IMR-90 (cell line): Measurements from ENCODE around the gene P2RY2. TPM values are rescaled to one million over a fixed set of nuclear protein-coding genes. Genes with fewer than 3 reads are reported as not detected.

Experiments used
- ATAC-seq: fragments of 200-7000 bp; cut with Tn5 transposase; 2 replicates; pipeline ENCODE4 v1.9.1; 2020; ENCODE audit warnings: low read depth, mild to moderate bottlenecking, moderate library complexity
- BruUV-seq: library from RNA; stranded (reverse); fragments of 400-500 nt; replicated peaks from 2 replicates; lab custom pipeline; 2021; lab: Mats Ljungman, UMichigan
- CTCF ChIA-PET: fragments of 300-600 bp; formaldehyde crosslinking; extraction: SDS; loops from one replicate; lab custom pipeline; 2021; ENCODE audit warnings: antibody characterized with exemption; lab: Yijun Ruan, JAX
- POLR2A ChIA-PET: fragments of 300-600 bp; sonication (Branson Sonifier 250); formaldehyde crosslinking; loops from one replicate; lab custom pipeline; 2022; ENCODE audit warnings: antibody characterized with exemption; ENCODE audit not compliant: unreplicated experiment; lab: Charles Lee
- DNase-seq: peaks from one replicate; pipeline ENCODE4 v3.0.0; 2013
- H2AFZ ChIP-seq: replicated peaks from 2 replicates; pipeline ENCODE3; 2013; ENCODE audit warnings: low read length, mild to moderate bottlenecking; ENCODE audit not compliant: poor library complexity
- H2AK5ac ChIP-seq: 2 replicates; pipeline ENCODE4 v1.6.1; 2013; ENCODE audit warnings: low read depth, low read length, inconsistent platforms
- H2AK9ac ChIP-seq: replicated peaks from 2 replicates; pipeline ENCODE3; 2013; ENCODE audit warnings: mild to moderate bottlenecking, low read depth, low read length, moderate library complexity; ENCODE audit not compliant: poor library complexity
- H2BK120ac ChIP-seq: 2 replicates; pipeline ENCODE4 v1.6.1; 2013; ENCODE audit warnings: low read depth, low read length, inconsistent platforms
- H2BK15ac ChIP-seq: 3 replicates; pipeline ENCODE4 v1.6.1; 2013; ENCODE audit warnings: low read depth, low read length, inconsistent platforms
- H2BK20ac ChIP-seq: 2 replicates; pipeline ENCODE4 v1.6.1; 2013; ENCODE audit warnings: low read depth, mild to moderate bottlenecking, inconsistent platforms, low read length, moderate library complexity
- H2BK5ac ChIP-seq: 2 replicates; pipeline ENCODE4 v1.6.1; 2013; ENCODE audit warnings: mild to moderate bottlenecking, low read depth, low read length, inconsistent platforms; ENCODE audit not compliant: poor library complexity, severe bottlenecking
- H3K14ac ChIP-seq: replicated peaks from 2 replicates; pipeline ENCODE4 v1.6.1; 2013; ENCODE audit warnings: low read depth, low read length, inconsistent platforms
- H3K18ac ChIP-seq: 2 replicates; pipeline ENCODE4 v1.6.1; 2013; ENCODE audit warnings: low read depth, low read length, control low read depth
- H3K23ac ChIP-seq: 2 replicates; pipeline ENCODE4 v1.6.1; 2013; ENCODE audit warnings: low read depth, low read length, inconsistent platforms
- H3K27ac ChIP-seq: 2 replicates; pipeline ENCODE4 v1.5.1; 2013; ENCODE audit warnings: mild to moderate bottlenecking, control low read depth, low read length; ENCODE audit not compliant: insufficient read depth
- H3K27me3 ChIP-seq: 2 replicates; pipeline ENCODE4 v1.6.1; 2013; ENCODE audit warnings: low read length; ENCODE audit not compliant: control insufficient read depth, insufficient read depth
- H3K36me3 ChIP-seq: 2 replicates; pipeline ENCODE4 v1.6.1; 2013; ENCODE audit warnings: low read length, mixed read lengths; ENCODE audit not compliant: control insufficient read depth, insufficient read depth
- H3K4ac ChIP-seq: 2 replicates; pipeline ENCODE4 v1.6.1; 2013; ENCODE audit warnings: low read depth, low read length, inconsistent platforms
- H3K4me1 ChIP-seq: 2 replicates; pipeline ENCODE4 v1.6.1; 2013; ENCODE audit warnings: low read length, mixed read lengths; ENCODE audit not compliant: control insufficient read depth, insufficient read depth
- H3K4me2 ChIP-seq: 2 replicates; pipeline ENCODE4 v1.6.1; 2013; ENCODE audit warnings: low read depth, mild to moderate bottlenecking, control low read depth, low read length, moderate library complexity
- H3K4me3 ChIP-seq: 2 replicates; pipeline ENCODE4 v1.5.1; 2013; ENCODE audit warnings: low read depth, mild to moderate bottlenecking, control low read depth, low read length, moderate library complexity; ENCODE audit not compliant: insufficient read depth
- H3K56ac ChIP-seq: 2 replicates; pipeline ENCODE4 v1.6.1; 2013; ENCODE audit warnings: low read length, inconsistent platforms; ENCODE audit not compliant: insufficient read depth; ENCODE audit errors: extremely low read depth
- H3K79me1 ChIP-seq, 2 experiments: 2 replicates each; pipeline ENCODE4 v1.6.1; 2013; ENCODE audit warnings: low read length in 2 of 2, inconsistent platforms in 1 of 2, low read depth in 1 of 2
- H3K9ac ChIP-seq: 2 replicates; pipeline ENCODE4 v1.6.1; 2013; ENCODE audit warnings: low read depth, low read length, control low read depth
- H3K9me1 ChIP-seq: 2 replicates; pipeline ENCODE4 v1.6.1; 2013; ENCODE audit warnings: low read length, inconsistent platforms; ENCODE audit not compliant: insufficient read depth
- H3K9me3 ChIP-seq: 2 replicates; pipeline ENCODE4 v1.6.1; 2013; ENCODE audit warnings: low read length; ENCODE audit not compliant: control insufficient read depth, insufficient read depth
- H4K20me1 ChIP-seq: 2 replicates; pipeline ENCODE4 v1.6.1; 2013; ENCODE audit warnings: low read length, inconsistent platforms; ENCODE audit not compliant: insufficient read depth
- H4K5ac ChIP-seq: 2 replicates; pipeline ENCODE4 v1.6.1; 2013; ENCODE audit warnings: mild to moderate bottlenecking, low read depth, low read length, control low read depth
- H4K8ac ChIP-seq, 2 experiments: 2 replicates each; pipeline ENCODE4 v1.6.1; 2013; ENCODE audit warnings: low read depth in 2 of 2, low read length in 2 of 2, control low read depth in 1 of 2, inconsistent platforms in 1 of 2
- H4K91ac ChIP-seq: 2 replicates; pipeline ENCODE4 v1.6.1; 2013; ENCODE audit warnings: low read depth, low read length, inconsistent platforms; ENCODE audit not compliant: insufficient read depth
- BHLHE40 ChIP-seq: fragments of 150-350 bp; IDR thresholded peaks from 2 replicates; pipeline ENCODE4 v1.6.1; 2016; ENCODE audit warnings: mild to moderate bottlenecking, low read depth, low read length
- CEBPB ChIP-seq: IDR thresholded peaks from 2 replicates; pipeline ENCODE4 v1.6.1; 2012; ENCODE audit warnings: low read depth, low read length, improper control_type of control experiment
- CHD1 ChIP-seq: IDR thresholded peaks from 2 replicates; pipeline ENCODE4 v1.6.1; 2012; ENCODE audit warnings: low read depth, low read length, improper control_type of control experiment
- ELK1 ChIP-seq: fragments of 150-350 bp; IDR thresholded peaks from 2 replicates; pipeline ENCODE4 v1.6.1; 2016; ENCODE audit warnings: low read depth, mild to moderate bottlenecking, low read length, moderate library complexity, borderline replicate concordance
- MAZ ChIP-seq: IDR thresholded peaks from 2 replicates; pipeline ENCODE4 v1.6.1; 2012; ENCODE audit warnings: low read depth, mild to moderate bottlenecking, low read length, improper control_type of control experiment, moderate library complexity, borderline replicate concordance
- MXI1 ChIP-seq: IDR thresholded peaks from 2 replicates; pipeline ENCODE4 v1.6.1; 2012; ENCODE audit warnings: low read depth, mild to moderate bottlenecking, low read length, moderate library complexity, borderline replicate concordance
- POLR2A ChIP-seq: IDR thresholded peaks from 2 replicates; pipeline ENCODE4 v1.6.1; 2012; ENCODE audit warnings: mild to moderate bottlenecking, low read depth, low read length
- RAD21 ChIP-seq: IDR thresholded peaks from 2 replicates; pipeline ENCODE4 v1.6.1; 2012; ENCODE audit warnings: low read length, improper control_type of control experiment
- RCOR1 ChIP-seq: IDR thresholded peaks from 2 replicates; pipeline ENCODE4 v1.6.1; 2012; ENCODE audit warnings: mild to moderate bottlenecking, low read length, improper control_type of control experiment; ENCODE audit not compliant: insufficient replicate concordance
- RFX5 ChIP-seq: IDR thresholded peaks from 2 replicates; pipeline ENCODE4 v1.8.0; 2012; ENCODE audit warnings: low read depth, mild to moderate bottlenecking, low read length, moderate library complexity
- SMC3 ChIP-seq: fragments of 150-350 bp; IDR thresholded peaks from 2 replicates; pipeline ENCODE4 v1.6.1; 2016; ENCODE audit warnings: low read depth, mild to moderate bottlenecking, antibody characterized with exemption, low read length, moderate library complexity
- WGBS, 2 experiments: methylation state at CpG; one replicate each; pipeline versions ENCODE4 v1.1.5 to v1.1.7; 2013; ENCODE audit warnings: missing lambda C conversion rate in 2 of 2; ENCODE audit not compliant: insufficient read length in 1 of 2; ENCODE audit errors: extremely low coverage in 2 of 2; 5-methylcytosine and 5-hydroxymethylcytosine counted together
- dilution Hi-C: fragments of 300-500 bp; cut with HindIII; formaldehyde crosslinking; loops from one replicate; pipeline ENCODE4 v1.14.3; 2018; ENCODE audit warnings: low sequenced_read_pairs; ENCODE audit not compliant: unreplicated experiment
- in situ Hi-C: fragments of 300-500 bp; cut with MboI; formaldehyde crosslinking; loops from 3 replicates; pipeline ENCODE4 v1.14.3; 2019; ENCODE audit warnings: low sequenced_read_pairs, inconsistent platforms, mixed read lengths
- intact Hi-C: fragments of 100-400 bp; cut with micrococcal nuclease; formaldehyde crosslinking; loops from 2 replicates; pipeline ENCODE4 v1.10.0; 2022
- polyA plus RNA-seq, 3 experiments: library from polyadenylated mRNA; depleted of rRNA; stranded (reverse); fragments of >200 nt; gene quantifications; 2 replicates each; pipeline ENCODE4 v1.2.3, GENCODE V29; 2012; ENCODE audit warnings: low replicate concordance in 1 of 3
- total RNA-seq: library from RNA; depleted of rRNA; stranded (reverse); fragments of >200 nt; gene quantifications from 2 replicates; pipeline ENCODE4 v1.2.3, GENCODE V29; 2012
- TF ChIP-seq, protein P1 (sequence below): conservative IDR thresholded peaks from 2 replicates; pipeline ENCODE4 v1.5.1; 2012; ENCODE audit warnings: mild to moderate bottlenecking, low read depth, low read length, improper control_type of control experiment

Gene P2RY2
- total and polyA plus RNA-seq, 2 of the 4 experiments (the other 2 are of a cell fraction), result not detected

GRCh38 chr11:73239571-73240189, 21.6 kb downstream of the P2RY2 start:
- H2AK9ac ChIP-seq, result peak overlapping the region; percentile 7
- H3K56ac ChIP-seq, result no peak overlapping the region
- no TSS peak for BruUV-seq
- H3K27me3 ChIP-seq, result no peaks in the 10 kb centered on the region
- no peak overlapping the region for H2BK15ac ChIP-seq
- H3K18ac ChIP-seq, result no peak overlapping the region
- intact Hi-C loops (loop anchor here (1.0 kb wide), 1 partner anchor 408 kb away; no protein-coding TSS in a partner anchor), dilution Hi-C loops (no loop called here), in situ Hi-C loops (loop anchor here (5.0 kb wide), 1 partner anchor 412 kb away; no protein-coding TSS in a partner anchor)
- 83% methylated on average over 2 of the region's 7 CpGs; no CpG with 5 or more reads in 1 of the 2 experiments for WGBS, 2 experiments
- peak overlapping the region; percentile 51 to 65; a peak in 1 of 4 replicates for H4K8ac ChIP-seq
- peak overlapping the region; percentile 69; the same call in 1 of the 2 replicates for H3K4ac ChIP-seq
- ChIA-PET CTCF (no interaction called here), POLR2A (no interaction called here)
- no peak overlapping the region for H3K23ac ChIP-seq
- H4K5ac ChIP-seq, result peak overlapping the region; percentile 8; the same call in 1 of the 2 replicates
- peaks cover 14% of the 10 kb centered on the region for H3K4me1 ChIP-seq
- H2AK5ac ChIP-seq, result no peak overlapping the region
- no peak overlapping the region for H3K9ac ChIP-seq
- H3K4me2 ChIP-seq, result no peak overlapping the region
- no peaks in the 10 kb centered on the region for H4K20me1 ChIP-seq
- no peaks in the 10 kb centered on the region for H3K9me3 ChIP-seq
- H3K14ac ChIP-seq, result no peak overlapping the region
- no peak overlapping the region for H2BK20ac ChIP-seq
- H4K91ac ChIP-seq, result no peak overlapping the region
- peak overlapping the region; percentile 57; the same call in 1 of the 2 replicates for H2BK120ac ChIP-seq
- H3K4me3 ChIP-seq, result no peak overlapping the region
- H3K79me1 ChIP-seq, result no peaks in the 10 kb centered on the region
- no peak for ATAC-seq
- TF ChIP-seq RAD21 (no peak), CEBPB (no peak), BHLHE40 (no peak), CHD1 (no peak), RCOR1 (no peak), ELK1 (no peak), MXI1 (no peak), POLR2A (no peak), RFX5 (no peak), MAZ (no peak), SMC3 (no peak)
- TF ChIP-seq, protein P1, sequence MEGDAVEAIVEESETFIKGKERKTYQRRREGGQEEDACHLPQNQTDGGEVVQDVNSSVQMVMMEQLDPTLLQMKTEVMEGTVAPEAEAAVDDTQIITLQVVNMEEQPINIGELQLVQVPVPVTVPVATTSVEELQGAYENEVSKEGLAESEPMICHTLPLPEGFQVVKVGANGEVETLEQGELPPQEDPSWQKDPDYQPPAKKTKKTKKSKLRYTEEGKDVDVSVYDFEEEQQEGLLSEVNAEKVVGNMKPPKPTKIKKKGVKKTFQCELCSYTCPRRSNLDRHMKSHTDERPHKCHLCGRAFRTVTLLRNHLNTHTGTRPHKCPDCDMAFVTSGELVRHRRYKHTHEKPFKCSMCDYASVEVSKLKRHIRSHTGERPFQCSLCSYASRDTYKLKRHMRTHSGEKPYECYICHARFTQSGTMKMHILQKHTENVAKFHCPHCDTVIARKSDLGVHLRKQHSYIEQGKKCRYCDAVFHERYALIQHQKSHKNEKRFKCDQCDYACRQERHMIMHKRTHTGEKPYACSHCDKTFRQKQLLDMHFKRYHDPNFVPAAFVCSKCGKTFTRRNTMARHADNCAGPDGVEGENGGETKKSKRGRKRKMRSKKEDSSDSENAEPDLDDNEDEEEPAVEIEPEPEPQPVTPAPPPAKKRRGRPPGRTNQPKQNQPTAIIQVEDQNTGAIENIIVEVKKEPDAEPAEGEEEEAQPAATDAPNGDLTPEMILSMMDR, result no peak
- H2BK5ac ChIP-seq, result no peak overlapping the region
- DNase-seq, result no peak
- no peaks in the 10 kb centered on the region for H3K36me3 ChIP-seq
- peak overlapping the region; percentile 78 for H2AFZ ChIP-seq
- peaks cover 14% of the 10 kb centered on the region for H3K9me1 ChIP-seq
- H3K27ac ChIP-seq, result no peak overlapping the region
